Measurements from ENCODE around the gene SLC9A9. TPM values are rescaled to one million over a fixed set of nuclear protein-coding genes. Genes with fewer than 3 reads are reported as not detected.
A peak's percentile ranks its signal among the peaks of the same experiment; 100 is the strongest.

SLC9A9 gene
- total RNA-seq, 8 experiments from 2014 or later: 0.29 to 11.3 (median 5.9) TPM

GRCh38 chr3:143356839-143357238 lies 491.4 kb downstream of the SLC9A9 start:
- 29 to 100% (median 90%) methylated on average over 1 of the region's 1 CpG; no CpG with 5 or more reads in 4 of the 10 experiments for WGBS, 10 experiments
- no peak overlapping the region for H3K4me3 ChIP-seq
- no peak overlapping the region for H3K27ac ChIP-seq
- in situ Hi-C loops (cut with MboI; ENCODE audit: low pct_unique_long_range_greater_than_20kb in 2 of 9, low sequenced_read_pairs in 9 of 9, unreplicated experiment in 9 of 9): no loop called here
- peak in 3 of 8 experiments; percentile 45 to 82 (median 54) for ATAC-seq (replicated peaks in 6 of 8)
- H3K4me1 ChIP-seq (replicated peaks in 1 of 2): peaks cover 0 to 5% of the 10 kb centered on the region in 2 donors

- Histone ChIP-seq H3K27ac (no peak overlapping the region), H3K4me1 (replicated peaks in 1 of 2) (peaks cover 0 to 5% of the 10 kb centered on the region in 2 donors), H3K4me3 (no peak overlapping the region)
- WGBS, 10 experiments: 40 to 100% (median 88%) methylated on average over 1 of the region's 1 CpG; no CpG with 5 or more reads in 3 of the 10 experiments
- no peak for ATAC-seq (replicated peaks in 6 of 8)
- in situ Hi-C loops (cut with MboI; ENCODE audit: low pct_unique_long_range_greater_than_20kb in 2 of 9, low sequenced_read_pairs in 9 of 9, unreplicated experiment in 9 of 9): no loop called here
Measured at GRCh38 chr3:143354342-143354741, 493.9 kb downstream of the SLC9A9 start.

DNA sequence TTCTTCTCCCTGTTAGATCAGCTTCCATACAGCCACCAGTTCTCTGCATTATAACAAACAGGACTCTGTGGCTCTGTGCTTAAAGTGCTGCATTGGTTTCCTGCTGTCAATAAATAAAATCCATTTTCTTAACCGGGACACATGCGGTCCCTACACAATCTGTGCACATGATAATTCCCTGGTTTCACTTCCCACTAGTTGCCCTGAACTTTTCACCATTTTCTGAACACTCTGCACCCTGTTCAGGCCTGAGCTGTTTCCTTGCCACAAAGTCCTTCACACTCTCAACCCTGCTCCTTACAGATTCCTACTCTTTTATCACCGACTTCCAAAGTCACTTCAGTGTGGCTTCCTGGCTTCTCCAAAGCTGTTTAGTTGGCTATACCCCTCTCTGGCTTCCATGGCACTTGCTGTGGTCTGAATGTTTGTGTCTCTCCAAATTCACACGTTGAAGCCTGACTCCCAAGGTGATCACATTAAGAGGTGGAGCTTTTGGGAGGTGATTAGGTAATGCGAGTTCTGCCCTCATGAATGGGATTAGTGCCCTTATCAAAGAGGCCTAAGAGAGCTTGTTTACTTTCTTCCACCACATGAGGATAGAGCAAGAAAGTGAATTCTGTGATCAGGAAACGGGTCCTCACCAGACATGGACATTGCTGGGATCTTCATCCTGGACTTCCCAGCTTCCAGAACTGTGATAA lies 495.3 kb downstream of the SLC9A9 start:
- in situ Hi-C loops (cut with MboI; ENCODE audit: low pct_unique_long_range_greater_than_20kb in 2 of 9, low sequenced_read_pairs in 9 of 9, unreplicated experiment in 9 of 9): no loop called here
- no peak overlapping the region for H3K4me3 ChIP-seq
- no peaks in the 10 kb centered on the region for H3K4me1 ChIP-seq (replicated peaks in 1 of 2)
- no peak for ATAC-seq (replicated peaks in 6 of 8)
- no peak overlapping the region for H3K27ac ChIP-seq
- WGBS, 10 experiments: 70 to 100% (median 94%) methylated on average over 2 to 5 of the region's 6 CpGs; no CpG with 5 or more reads in 2 of the 10 experiments

DNA sequence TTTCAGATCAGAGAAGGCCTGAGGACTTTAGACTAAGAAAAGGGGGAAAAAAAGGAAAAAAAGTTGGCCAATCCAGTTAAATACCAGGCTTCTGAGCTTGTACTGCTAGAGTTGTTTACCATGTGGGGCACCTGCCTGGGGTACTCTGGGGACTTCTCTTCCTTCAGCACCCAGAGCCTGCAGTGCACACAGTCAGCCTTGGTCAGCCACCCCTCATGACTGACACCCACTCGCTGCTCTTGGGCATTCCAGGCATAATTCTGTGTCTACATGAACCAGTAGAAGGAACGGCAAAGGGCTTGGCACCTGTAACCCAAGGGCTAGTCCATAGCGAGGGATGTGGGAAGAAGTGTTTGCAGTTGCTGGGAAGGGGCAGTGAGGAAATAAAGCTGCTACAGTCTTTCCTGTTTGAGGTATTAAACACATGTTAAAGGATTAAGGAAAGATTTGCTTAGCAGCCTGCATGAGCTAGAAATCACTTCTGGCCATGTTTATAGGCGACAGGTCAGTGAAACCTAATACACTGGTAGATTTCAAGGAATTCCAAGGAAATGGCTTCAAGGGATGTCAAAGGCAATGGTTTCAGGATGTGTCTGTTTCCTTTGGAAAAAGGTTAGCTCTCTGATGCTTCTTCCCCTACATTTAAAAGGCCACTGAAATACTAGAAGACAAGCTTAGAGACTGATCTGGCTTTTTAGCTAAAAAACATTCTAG lies 496.2 kb downstream of the SLC9A9 start:
- in situ Hi-C loops (cut with MboI; ENCODE audit: low pct_unique_long_range_greater_than_20kb in 2 of 9, low sequenced_read_pairs in 9 of 9, unreplicated experiment in 9 of 9): no loop called here
- peak in 1 of 8 experiments; percentile 85 for ATAC-seq (replicated peaks in 6 of 8)
- no peaks in the 10 kb centered on the region for H3K4me1 ChIP-seq (replicated peaks in 1 of 2)
- no peak overlapping the region for H3K4me3 ChIP-seq
- WGBS, 10 experiments: 47 to 100% (median 83%) methylated on average over 1 to 3 of the region's 4 CpGs; no CpG with 5 or more reads in 1 of the 10 experiments
- H3K27ac ChIP-seq: no peak overlapping the region

- H3K4me1 ChIP-seq (replicated peaks in 1 of 2): no peaks in the 10 kb centered on the region
- H3K4me3 ChIP-seq: no peak overlapping the region
- WGBS, 10 experiments: 0 to 80% (median 52%) methylated on average over 1 to 2 of the region's 2 CpGs; no CpG with 5 or more reads in 4 of the 10 experiments
- H3K27ac ChIP-seq: no peak overlapping the region
- ATAC-seq (replicated peaks in 6 of 8): no peak
- in situ Hi-C loops (cut with MboI; ENCODE audit: low pct_unique_long_range_greater_than_20kb in 2 of 9, low sequenced_read_pairs in 9 of 9, unreplicated experiment in 9 of 9): no loop called here
Measured at GRCh38 chr3:143351354-143351753, 496.9 kb downstream of the SLC9A9 start.

- Histone ChIP-seq H3K4me3 (no peak overlapping the region), H3K27ac (no peak overlapping the region), H3K4me1 (replicated peaks in 1 of 2) (no peaks in the 10 kb centered on the region)
- no peak for ATAC-seq (replicated peaks in 6 of 8)
- WGBS, 10 experiments: 80 to 100% (median 100%) methylated on average over 1 to 2 of the region's 2 CpGs; no CpG with 5 or more reads in 3 of the 10 experiments
- in situ Hi-C loops (cut with MboI; ENCODE audit: low pct_unique_long_range_greater_than_20kb in 2 of 9, low sequenced_read_pairs in 9 of 9, unreplicated experiment in 9 of 9): loop anchor here in 2 of 9 experiments (25.0 kb wide), 2 partner anchors 288 to 413 kb away; no protein-coding TSS in a partner anchor
Measured at GRCh38 chr3:143349455-143349854, 498.8 kb downstream of the SLC9A9 start.

DNA sequence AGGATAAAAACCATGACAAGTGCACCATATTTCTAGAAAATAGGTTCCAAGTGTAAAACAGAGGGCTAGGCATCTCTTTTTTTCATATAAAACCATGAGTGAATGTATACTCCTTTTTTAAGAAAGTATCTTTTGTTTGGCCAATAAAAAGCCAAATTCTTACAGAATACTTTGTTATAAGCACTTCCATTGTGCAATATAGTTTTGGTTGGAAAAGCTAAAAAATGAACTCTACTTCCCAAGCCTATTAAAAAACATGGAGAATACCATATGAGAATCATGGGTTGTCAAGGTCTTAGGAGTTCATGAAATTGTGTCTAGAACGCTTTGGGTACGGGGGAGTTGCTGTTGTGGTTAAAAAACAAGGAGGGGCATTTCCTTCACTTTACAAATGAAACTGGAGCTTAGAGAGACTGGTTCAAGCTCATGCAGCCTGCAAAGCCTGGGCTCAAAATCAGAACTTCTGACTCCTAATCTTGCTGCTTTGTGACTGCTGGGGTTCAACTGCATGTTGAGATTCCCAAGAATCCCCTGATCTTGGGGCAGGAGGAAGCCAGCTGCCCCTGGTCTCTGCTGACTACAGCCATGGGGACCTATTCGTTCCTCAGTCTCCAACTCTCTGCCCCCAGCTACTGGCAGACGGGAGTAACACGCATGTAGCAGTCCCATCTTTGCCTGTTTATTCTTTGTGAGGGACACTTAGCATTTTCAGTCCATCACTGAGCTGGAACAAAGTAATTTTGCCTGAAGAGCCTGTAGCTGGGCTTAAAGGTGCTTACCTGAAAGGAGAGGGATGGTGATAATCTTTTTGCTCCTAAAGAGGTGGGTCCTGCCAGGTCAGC lies 499.6 kb downstream of the SLC9A9 start:
- H3K4me3 ChIP-seq: no peak overlapping the region
- no peak overlapping the region for H3K27ac ChIP-seq
- WGBS, 10 experiments: 60 to 100% (median 89%) methylated on average over 1 to 5 of the region's 5 CpGs; no CpG with 5 or more reads in 1 of the 10 experiments
- ATAC-seq (replicated peaks in 6 of 8): peak in 1 of 8 experiments; percentile 49
- in situ Hi-C loops (cut with MboI; ENCODE audit: low pct_unique_long_range_greater_than_20kb in 2 of 9, low sequenced_read_pairs in 9 of 9, unreplicated experiment in 9 of 9): loop anchor here in 2 of 9 experiments (25.0 kb wide), 2 partner anchors 289 to 414 kb away; no protein-coding TSS in a partner anchor
- no peaks in the 10 kb centered on the region for H3K4me1 ChIP-seq (replicated peaks in 1 of 2)

DNA sequence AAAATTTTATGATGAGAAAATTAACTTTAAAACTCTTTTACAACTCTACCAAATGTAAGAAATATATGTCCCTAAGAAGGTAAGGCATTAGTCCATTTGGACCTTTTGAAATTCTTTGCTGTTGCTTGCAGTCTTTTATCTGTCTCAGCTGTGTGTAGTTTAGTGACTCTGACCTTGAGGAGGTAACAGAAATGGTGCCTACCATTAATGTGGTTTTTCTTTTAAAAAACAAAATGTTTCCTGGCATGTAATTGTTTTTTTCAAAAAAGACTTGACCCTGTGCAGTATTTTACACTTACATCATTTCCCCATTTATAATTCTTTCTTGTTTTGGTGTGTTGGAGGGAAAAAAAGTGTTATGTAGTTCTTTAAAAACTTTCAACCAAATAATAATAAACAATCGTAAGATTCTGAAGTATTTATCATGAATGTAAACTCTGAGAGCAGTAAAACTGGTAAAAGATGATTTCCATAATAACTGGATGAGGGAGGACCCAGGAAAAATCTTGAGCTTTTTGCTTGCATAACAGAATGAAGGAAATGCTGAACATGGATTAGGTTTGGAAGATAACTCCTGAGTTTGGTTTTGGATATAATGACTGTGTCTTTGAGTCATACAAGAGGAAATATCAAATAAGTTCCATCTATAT lies 503.6 kb downstream of the SLC9A9 start:
- ATAC-seq (replicated peaks in 6 of 8): no peak
- Histone ChIP-seq H3K4me1 (replicated peaks in 1 of 2) (no peaks in the 10 kb centered on the region), H3K4me3 (no peak overlapping the region), H3K27ac (no peak overlapping the region)
- in situ Hi-C loops (cut with MboI; ENCODE audit: low pct_unique_long_range_greater_than_20kb in 2 of 9, low sequenced_read_pairs in 9 of 9, unreplicated experiment in 9 of 9): loop anchor here in 2 of 9 experiments (25.0 kb wide), 2 partner anchors 293 to 418 kb away; no protein-coding TSS in a partner anchor
- 11 to 88% (median 78%) methylated on average over 1 of the region's 1 CpG; no CpG with 5 or more reads in 1 of the 10 experiments for WGBS, 10 experiments

DNA sequence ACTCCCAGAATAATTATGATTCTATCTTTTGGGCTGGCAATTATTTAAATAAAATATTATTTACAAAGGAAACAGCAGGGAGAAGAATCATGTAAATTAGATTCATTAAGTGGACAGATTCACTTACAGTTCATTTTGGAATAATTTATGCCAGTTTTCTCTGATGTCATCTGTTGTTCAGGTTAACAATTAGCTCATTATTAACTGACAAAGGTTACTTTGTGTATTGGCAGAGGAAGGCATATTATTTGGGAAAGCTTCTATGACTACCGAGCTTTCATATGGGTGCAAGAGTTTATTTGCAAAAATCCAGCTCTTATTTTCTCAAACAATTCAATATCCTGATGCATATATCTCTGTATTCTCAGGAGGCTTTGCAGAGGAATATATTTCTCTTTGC lies 504.3 kb downstream of the SLC9A9 start:
- Histone ChIP-seq H3K4me1 (replicated peaks in 1 of 2) (peaks cover 3 to 6% of the 10 kb centered on the region in 2 donors), H3K27ac (no peak overlapping the region), H3K4me3 (no peak overlapping the region)
- WGBS, 10 experiments: 63 to 86% (median 85%) methylated on average over 1 of the region's 1 CpG; no CpG with 5 or more reads in 4 of the 10 experiments
- no peak for ATAC-seq (replicated peaks in 6 of 8)
- in situ Hi-C loops (cut with MboI; ENCODE audit: low pct_unique_long_range_greater_than_20kb in 2 of 9, low sequenced_read_pairs in 9 of 9, unreplicated experiment in 9 of 9): loop anchor here in 2 of 9 experiments (25.0 kb wide), 2 partner anchors 293 to 418 kb away; no protein-coding TSS in a partner anchor

GRCh38 chr3:143343031-143343430 lies 505.2 kb downstream of the SLC9A9 start:
- 80 to 100% (median 100%) methylated on average over 1 of the region's 1 CpG; no CpG with 5 or more reads in 1 of the 10 experiments for WGBS, 10 experiments
- in situ Hi-C loops (cut with MboI; ENCODE audit: low pct_unique_long_range_greater_than_20kb in 2 of 9, low sequenced_read_pairs in 9 of 9, unreplicated experiment in 9 of 9): loop anchor here in 2 of 9 experiments (25.0 kb wide), 2 partner anchors 294 to 419 kb away; no protein-coding TSS in a partner anchor

DNA sequence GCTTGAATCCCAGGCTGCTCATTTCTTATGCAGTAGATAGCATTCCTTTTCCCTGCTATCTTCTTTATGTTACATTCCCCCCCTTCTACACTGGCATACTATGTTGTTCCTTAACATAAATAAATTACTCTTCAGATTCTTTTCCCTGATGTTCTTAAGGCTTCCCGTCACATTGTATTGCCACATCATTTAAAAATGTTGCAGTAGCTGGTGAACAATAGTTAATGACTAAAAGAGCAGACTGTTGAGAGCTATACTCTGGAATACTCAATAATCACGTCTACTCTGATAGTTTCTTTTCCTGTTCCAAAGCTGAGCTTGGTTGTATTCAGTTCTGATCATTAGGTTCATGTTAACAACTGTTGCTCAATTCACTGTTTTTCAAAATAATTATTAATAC lies 508.8 kb downstream of the SLC9A9 start:
- Histone ChIP-seq H3K4me3 (no peak overlapping the region), H3K4me1 (replicated peaks in 1 of 2) (peaks cover 4 to 6% of the 10 kb centered on the region in 2 donors), H3K27ac (no peak overlapping the region)
- no peak for ATAC-seq (replicated peaks in 6 of 8)
- in situ Hi-C loops (cut with MboI; ENCODE audit: low pct_unique_long_range_greater_than_20kb in 2 of 9, low sequenced_read_pairs in 9 of 9, unreplicated experiment in 9 of 9): loop anchor here in 2 of 9 experiments (25.0 kb wide), 2 partner anchors 298 to 423 kb away; no protein-coding TSS in a partner anchor
- WGBS, 10 experiments: 75 to 100% (median 100%) methylated on average over 1 to 2 of the region's 2 CpGs; no CpG with 5 or more reads in 1 of the 10 experiments

More at GRCh38 chr3:143343031-143343430, 505.2 kb downstream of the SLC9A9 start:
- no peak overlapping the region for H3K27ac ChIP-seq
- H3K4me1 ChIP-seq (replicated peaks in 1 of 2): peaks cover 4 to 6% of the 10 kb centered on the region in 2 donors
- no peak for ATAC-seq (replicated peaks in 6 of 8)
- no peak overlapping the region for H3K4me3 ChIP-seq

GRCh38 chr3:143337387-143337786 lies 510.9 kb downstream of the SLC9A9 start:
- Histone ChIP-seq H3K27ac (no peak overlapping the region), H3K4me3 (no peak overlapping the region), H3K4me1 (replicated peaks in 1 of 2) (peaks cover 4 to 6% of the 10 kb centered on the region in 2 donors)
- in situ Hi-C loops (cut with MboI; ENCODE audit: low pct_unique_long_range_greater_than_20kb in 2 of 9, low sequenced_read_pairs in 9 of 9, unreplicated experiment in 9 of 9): loop anchor here in 2 of 9 experiments (25.0 kb wide), 2 partner anchors 300 to 425 kb away; no protein-coding TSS in a partner anchor
- WGBS, 10 experiments: 65 to 100% (median 80%) methylated on average over 1 to 2 of the region's 2 CpGs; no CpG with 5 or more reads in 7 of the 10 experiments
- no peak for ATAC-seq (replicated peaks in 6 of 8)

Data from motor neuron (in vitro differentiated cells).